EH (cell line): ENCODE results near the gene NUDT14.

Source experiments
- DNase-seq: peaks from one replicate; pipeline ENCODE4 v3.0.0-alpha.2; 2015; ENCODE audit warnings: low read depth

The NUDT14 gene

GRCh38 chr14:105199093-105199492 is 18.0 kb upstream of the NUDT14 start:
- no peak for DNase-seq

DNA sequence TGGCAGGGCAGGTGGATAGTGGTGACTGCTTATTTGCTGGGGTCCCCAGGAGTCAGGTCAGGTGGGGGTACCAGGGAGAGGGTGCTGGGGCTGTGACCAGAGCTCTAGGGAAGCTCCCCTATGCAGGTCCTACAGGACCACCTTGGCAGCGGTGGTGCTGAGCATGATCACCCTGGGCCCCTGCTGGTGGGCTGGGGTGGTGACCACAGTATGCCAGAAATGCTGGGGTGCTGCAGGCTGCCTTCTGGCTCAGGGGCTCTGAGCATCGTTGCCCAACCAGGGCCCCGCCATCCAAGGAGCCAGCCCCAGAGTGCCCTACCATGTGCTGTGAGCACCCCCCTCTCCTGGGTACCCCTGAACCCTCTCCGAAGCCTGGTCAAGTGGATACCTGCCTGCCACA is 17.5 kb upstream of the NUDT14 start:
- no peak for DNase-seq

DNA sequence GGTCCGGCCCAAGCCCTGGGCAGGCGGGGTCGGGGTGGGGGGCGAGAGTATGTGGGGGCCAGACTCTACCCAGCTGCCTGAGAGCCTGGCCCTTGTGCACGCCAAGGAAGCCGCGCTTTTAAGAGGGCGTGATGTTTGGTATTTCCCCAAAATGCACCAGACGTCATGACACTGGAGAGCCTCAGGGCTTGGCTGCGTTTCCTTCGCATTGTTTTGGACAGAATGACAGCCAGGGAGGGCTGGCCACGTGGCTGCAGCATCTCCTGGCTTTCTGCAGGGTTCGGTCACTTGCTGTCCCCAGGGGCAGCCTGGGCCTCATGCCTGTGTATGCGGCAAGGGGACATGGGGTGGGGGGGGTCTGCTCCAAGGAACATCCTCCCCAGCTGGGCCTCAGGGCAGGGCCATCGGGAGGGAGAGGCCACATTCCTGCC is 16.1 kb upstream of the NUDT14 start:
- peak; percentile 83 for DNase-seq

DNA sequence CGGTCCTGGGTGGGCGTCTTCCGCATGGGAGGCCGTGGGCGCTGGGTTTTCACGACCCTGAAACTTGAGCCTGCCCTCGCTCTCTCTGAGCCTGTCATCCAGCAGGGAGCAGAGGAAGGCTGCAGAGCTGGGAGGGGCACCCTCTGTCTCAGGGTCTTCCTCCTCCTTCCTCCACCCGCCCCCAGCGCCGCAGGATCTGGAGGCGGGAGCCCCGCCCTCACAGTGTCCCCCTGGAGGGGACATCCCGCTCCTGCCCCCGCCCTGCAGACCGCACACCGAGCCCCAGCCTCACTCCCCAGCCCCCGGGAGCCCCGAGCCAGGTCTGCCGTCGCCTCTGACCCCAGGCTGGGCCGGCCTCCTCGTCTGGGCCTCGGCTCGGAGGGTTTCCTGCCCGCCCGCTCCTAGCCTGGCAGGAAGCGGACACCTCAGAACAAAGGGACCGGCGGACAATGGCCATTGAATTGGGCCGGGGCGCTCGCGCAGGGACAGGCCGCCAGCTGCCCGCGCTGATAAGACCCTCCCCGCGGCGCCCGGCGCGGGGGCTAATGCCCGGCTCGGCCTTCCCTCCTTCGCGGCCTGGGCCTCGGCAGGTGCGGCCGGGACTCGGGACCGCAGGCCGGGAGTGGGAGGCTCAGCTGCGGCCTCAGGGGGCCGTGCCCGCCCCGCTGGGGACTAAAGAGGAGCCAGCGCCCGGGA is 15.3 kb upstream of the NUDT14 start:
- DNase-seq, result no peak

- no peak for DNase-seq
Observed at GRCh38 chr14:105195522-105196264, 14.6 kb upstream of the NUDT14 start.

- no peak for DNase-seq
Observed at GRCh38 chr14:105195051-105195450, 13.9 kb upstream of the NUDT14 start.

DNA sequence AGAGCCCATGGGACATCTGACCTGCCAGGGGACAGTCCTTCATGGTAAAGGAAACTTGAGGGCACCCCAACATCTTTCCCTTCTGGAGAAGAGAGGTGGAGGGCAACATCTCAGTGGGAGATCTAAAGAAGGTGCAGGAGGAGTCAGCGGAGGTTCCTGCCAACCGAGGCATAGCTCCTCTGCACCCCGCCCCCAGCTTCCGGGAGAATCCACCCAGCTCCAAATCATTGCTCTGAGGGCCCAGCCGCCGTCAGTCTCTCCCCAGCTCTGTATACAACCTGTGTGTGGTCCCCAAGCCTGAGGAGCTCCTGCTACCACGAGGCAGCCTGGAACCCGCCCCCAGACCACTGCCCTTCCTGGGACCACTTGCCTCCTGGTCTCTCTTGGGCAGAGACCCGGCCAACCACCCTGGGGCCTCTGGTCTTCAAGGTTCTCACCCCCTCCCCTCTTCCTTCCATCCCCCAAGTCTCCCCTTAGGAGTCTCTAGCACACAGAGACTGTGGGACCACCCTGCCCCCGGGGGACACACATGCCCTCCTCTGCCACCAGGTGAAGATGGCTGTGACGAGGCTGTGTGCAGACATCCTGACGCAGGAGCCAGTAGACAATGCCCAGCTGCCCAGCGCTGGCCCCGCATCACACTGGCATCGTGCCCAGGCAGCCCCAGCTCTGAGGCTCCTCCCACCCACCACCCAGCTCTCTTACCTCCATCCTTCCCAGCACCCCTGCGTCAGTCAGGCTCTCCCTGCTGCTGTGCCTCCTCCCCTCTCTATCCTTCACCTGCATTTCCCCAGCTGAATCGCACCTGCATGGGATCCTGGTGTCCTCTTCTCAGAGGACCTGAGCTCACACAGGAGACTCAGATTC is 13.0 kb upstream of the NUDT14 start:
- no peak for DNase-seq

DNA sequence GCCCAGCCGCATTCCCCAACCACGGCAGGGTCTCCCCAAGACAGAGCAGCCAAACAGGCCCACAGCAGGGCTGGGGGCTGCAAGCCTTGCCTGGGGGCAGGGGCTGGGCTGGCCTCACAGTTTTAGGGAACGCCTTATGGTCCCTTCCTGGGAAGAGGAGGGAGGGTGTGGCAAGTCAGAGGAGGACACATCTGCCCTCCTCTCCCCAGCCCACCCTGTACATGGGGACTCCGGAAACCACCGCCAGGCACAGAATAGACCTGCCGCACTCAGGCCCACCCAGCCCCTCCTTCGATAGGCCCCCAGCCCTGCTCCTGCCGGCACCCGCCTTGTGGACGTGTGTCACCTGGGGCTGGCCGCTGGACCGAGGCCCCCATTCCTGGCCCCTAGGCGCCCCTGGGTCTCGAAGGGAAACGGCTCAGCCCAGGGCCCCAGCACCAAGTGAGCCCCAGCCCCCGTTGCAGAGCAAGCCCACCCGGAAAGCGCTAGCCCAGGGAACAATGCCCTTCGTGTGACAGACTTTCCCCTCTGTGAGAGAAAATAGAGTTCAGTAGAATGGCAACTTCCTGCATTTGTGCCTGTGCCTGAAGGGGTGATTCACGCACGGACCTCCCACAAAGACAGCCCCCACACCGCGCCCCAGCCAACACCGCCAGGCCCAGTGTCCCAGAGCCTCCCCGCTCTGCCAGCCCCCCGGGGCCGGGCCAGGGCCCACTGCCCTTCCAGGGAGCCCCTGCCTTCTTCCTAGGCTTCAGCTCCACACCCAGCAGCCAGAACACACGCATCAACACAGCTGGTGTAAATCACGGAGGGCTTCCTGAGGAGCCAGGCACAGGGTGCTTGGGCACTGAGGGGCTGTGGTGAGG is 12.0 kb upstream of the NUDT14 start:
- DNase-seq, result peak; percentile 35

GRCh38 chr14:105187935-105188524 is 6.9 kb upstream of the NUDT14 start:
- DNase-seq, result no peak

DNA sequence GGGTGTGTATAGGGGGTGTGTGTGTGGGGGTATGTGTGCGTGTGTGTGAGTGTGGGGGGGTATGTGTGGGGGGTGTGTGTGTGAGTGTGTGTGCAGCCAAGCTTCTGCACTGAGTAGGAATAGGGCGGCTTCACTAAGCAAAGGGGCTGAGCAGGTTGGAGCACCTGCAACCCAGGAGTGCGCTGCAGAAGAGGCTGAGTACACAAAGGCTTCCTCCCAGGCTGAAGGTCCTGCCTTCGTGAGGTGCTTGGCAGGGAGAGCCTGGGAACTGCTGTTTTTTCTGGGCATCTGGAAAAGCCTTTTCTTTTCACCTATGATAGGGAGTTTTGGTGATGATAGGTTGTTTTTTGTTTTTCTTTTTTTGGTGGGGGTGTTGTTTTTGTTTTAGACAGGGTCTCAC is 6.0 kb upstream of the NUDT14 start:
- no peak for DNase-seq

DNA sequence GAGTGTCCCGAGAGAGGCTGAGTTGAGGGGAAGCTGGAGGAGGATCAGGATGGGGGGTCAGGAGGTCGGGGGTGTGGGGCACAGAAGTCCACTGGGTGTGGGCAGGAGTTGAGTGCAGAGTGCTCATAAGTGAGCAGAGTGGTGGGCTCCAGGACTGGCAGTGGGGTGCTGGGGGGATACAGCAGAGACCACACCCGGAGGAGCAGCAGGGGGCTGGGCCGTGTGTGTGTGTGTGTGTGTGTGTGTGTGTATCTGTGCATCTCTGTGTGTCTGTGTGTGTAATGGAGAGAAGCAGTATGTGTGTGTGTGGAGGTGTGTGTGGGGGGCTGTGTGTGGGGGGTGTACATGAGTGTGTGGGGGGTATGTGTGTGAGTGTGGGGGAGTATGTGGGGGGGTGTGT is 4.9 kb upstream of the NUDT14 start:
- no peak for DNase-seq

DNA sequence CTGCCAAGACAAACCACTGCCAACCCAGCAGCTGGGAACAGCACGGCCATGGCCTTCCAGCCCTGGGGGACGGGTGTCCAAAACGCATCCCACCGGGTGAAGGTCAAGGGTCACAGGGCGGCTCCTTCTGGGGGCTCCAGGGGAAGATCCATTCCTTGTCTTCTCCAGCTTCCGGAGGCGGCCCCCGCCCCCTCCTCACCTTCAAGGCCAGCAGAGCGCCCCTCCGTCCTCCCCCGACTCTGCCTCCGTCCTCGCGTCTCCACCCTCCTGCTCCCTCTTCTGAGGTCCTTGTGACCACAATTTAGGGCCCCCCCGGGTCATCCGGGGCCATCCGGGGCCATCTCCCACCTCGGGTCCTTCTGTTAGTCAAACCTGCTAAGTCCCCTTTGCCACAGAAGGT is 3.9 kb upstream of the NUDT14 start:
- DNase-seq, result no peak

GRCh38 chr14:105184461-105184860 is 3.3 kb upstream of the NUDT14 start:
- DNase-seq, result no peak

- DNase-seq, result no peak
Observed at GRCh38 chr14:105182296-105183020, 1.3 kb upstream of the NUDT14 start.

GRCh38 chr14:105181549-105182295 is 610 bp upstream of the NUDT14 start:
- DNase-seq, result no peak

- DNase-seq, result no peak
Observed at GRCh38 chr14:105179191-105179590, 1.9 kb downstream of the NUDT14 start.

DNA sequence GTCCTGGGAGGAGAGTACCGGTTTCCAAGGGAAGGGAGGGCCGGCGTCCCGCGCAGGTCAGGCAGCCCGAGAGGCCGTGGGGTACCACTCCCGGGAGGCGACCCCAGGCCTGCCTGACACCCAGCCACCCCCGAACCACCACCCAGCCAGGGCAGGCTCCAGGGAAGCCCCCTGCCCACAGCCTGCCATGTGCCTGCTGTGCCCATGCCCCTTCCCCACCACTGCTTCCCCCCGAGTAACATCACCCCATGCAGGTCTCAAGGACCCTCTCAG is 2.3 kb downstream of the NUDT14 start:
- no peak for DNase-seq

GRCh38 chr14:105178069-105178867 is 2.8 kb downstream of the NUDT14 start:
- no peak for DNase-seq

- no peak for DNase-seq
Observed at GRCh38 chr14:105177082-105177481, 4.0 kb downstream of the NUDT14 start.
